HG03095 (cell line): ENCODE results near the gene CIDEA.
A peak's percentile ranks its signal among the peaks of the same experiment; 100 is the strongest.

Experiments
- ATAC-seq: cut with Tn5 transposase; IDR thresholded peaks from one replicate; pipeline ENCODE4 v1.9.1; 2021; ENCODE audit warnings: moderate library complexity; ENCODE audit not compliant: unreplicated experiment

CIDEA gene

GRCh38 chr18:12296457-12296856 lies 42.3 kb downstream of the CIDEA start:
- ATAC-seq, result no peak

GRCh38 chr18:12299862-12300261 lies 45.7 kb downstream of the CIDEA start:
- ATAC-seq, result no peak

GRCh38 chr18:12301263-12302005 lies 47.3 kb downstream of the CIDEA start:
- no peak for ATAC-seq

GRCh38 chr18:12302391-12303147 lies 48.4 kb downstream of the CIDEA start:
- no peak for ATAC-seq

- ATAC-seq, result no peak
Observed at GRCh38 chr18:12304351-12305210, 50.4 kb downstream of the CIDEA start.

GRCh38 chr18:12305211-12305610 lies 51.0 kb downstream of the CIDEA start:
- no peak for ATAC-seq

GRCh38 chr18:12305930-12306629 lies 51.9 kb downstream of the CIDEA start:
- ATAC-seq, result no peak

- no peak for ATAC-seq
Observed at GRCh38 chr18:12306752-12307700, 52.9 kb downstream of the CIDEA start.

GRCh38 chr18:12307701-12308385 lies 53.7 kb downstream of the CIDEA start, which contains the start of gene TUBB6:
TSS of gene TUBB6 (plus strand) at chr18:12308241. CDS start at chr18:12308293, 52 bp downstream.
- peak; percentile 59 for ATAC-seq

GRCh38 chr18:12308386-12309100 lies 54.4 kb downstream of the CIDEA start:
- peak; percentile 48 for ATAC-seq

- no peak for ATAC-seq
Observed at GRCh38 chr18:12309683-12310198, 55.6 kb downstream of the CIDEA start.

- ATAC-seq, result no peak
Observed at GRCh38 chr18:12310762-12311161, 56.6 kb downstream of the CIDEA start.

- no peak for ATAC-seq
Observed at GRCh38 chr18:12312976-12313375, 58.8 kb downstream of the CIDEA start.

- ATAC-seq, result no peak
Observed at GRCh38 chr18:12313530-12314245, 59.5 kb downstream of the CIDEA start.

GRCh38 chr18:12314591-12315305 lies 60.6 kb downstream of the CIDEA start:
- ATAC-seq, result peak; percentile 43

GRCh38 chr18:12315490-12315889 lies 61.3 kb downstream of the CIDEA start:
- no peak for ATAC-seq

- ATAC-seq, result no peak
Observed at GRCh38 chr18:12315911-12316310, 61.8 kb downstream of the CIDEA start.
